SK-N-SH treated with all-trans-retinoic acid at 6 μM for 48 hours (cell line): ENCODE measurements around the gene MSANTD7.

Experiments used
- ATAC-seq: fragments of 200-7000 bp; cut with Tn5 transposase; 3 replicates; pipeline ENCODE4 v1.9.1; 2020; ENCODE audit warnings: mild to moderate bottlenecking, moderate library complexity
- ARNTL ChIP-seq: fragments of 450-650 bp; formaldehyde crosslinking; IDR thresholded peaks from 2 replicates; pipeline ENCODE4 v1.5.0; 2020; ENCODE audit warnings: low read depth, mild to moderate bottlenecking, moderate library complexity, borderline replicate concordance
- BACH2 ChIP-seq: fragments of 250-450 bp; sonication (Bioruptor Pico); IDR thresholded peaks from 2 replicates; pipeline ENCODE4 v1.9.0; 2021; ENCODE audit warnings: mild to moderate bottlenecking, borderline replicate concordance
- CREB5 ChIP-seq: fragments of 250-450 bp; sonication (Bioruptor Pico); IDR thresholded peaks from 2 replicates; pipeline ENCODE4 v1.5.1; 2020; ENCODE audit warnings: low read depth, mild to moderate bottlenecking, moderate library complexity
- CSDC2 ChIP-seq: fragments of 250-450 bp; sonication (Bioruptor Pico); IDR thresholded peaks from 2 replicates; pipeline ENCODE4 v1.5.0; 2020; ENCODE audit warnings: mild to moderate bottlenecking, moderate library complexity
- ESRRG ChIP-seq: fragments of 250-450 bp; sonication (Bioruptor Pico); IDR thresholded peaks from 2 replicates; pipeline ENCODE4 v1.6.1; 2021; ENCODE audit warnings: mild to moderate bottlenecking
- GLIS3 ChIP-seq: fragments of 250-450 bp; sonication (Bioruptor Pico); IDR thresholded peaks from 2 replicates; pipeline ENCODE4 v1.5.0; 2020; ENCODE audit warnings: mild to moderate bottlenecking, moderate library complexity
- ISL1 ChIP-seq: fragments of 250-450 bp; sonication (Bioruptor Pico); IDR thresholded peaks from 2 replicates; pipeline ENCODE4 v2.1.2; 2022; ENCODE audit warnings: mild to moderate bottlenecking, moderate library complexity
- OSR1 ChIP-seq: fragments of 250-450 bp; sonication (Bioruptor Pico); IDR thresholded peaks from 2 replicates; pipeline ENCODE4 v1.8.0; 2022; ENCODE audit warnings: moderate library complexity, mild to moderate bottlenecking, inconsistent platforms
- PATZ1 ChIP-seq: fragments of 250-450 bp; sonication (Bioruptor Pico); IDR thresholded peaks from 2 replicates; pipeline ENCODE4 v1.8.0; 2020; ENCODE audit warnings: mild to moderate bottlenecking, moderate library complexity, borderline replicate concordance
- PPARA ChIP-seq: fragments of 250-450 bp; sonication (Bioruptor Pico); IDR thresholded peaks from 2 replicates; pipeline ENCODE4 v1.5.0; 2020; ENCODE audit warnings: mild to moderate bottlenecking, borderline replicate concordance
- RARB ChIP-seq: fragments of 250-450 bp; sonication (Bioruptor Pico); IDR thresholded peaks from 2 replicates; pipeline ENCODE4 v1.8.0; 2021; ENCODE audit warnings: mild to moderate bottlenecking, moderate library complexity
- SNAI2 ChIP-seq: fragments of 250-450 bp; sonication (Bioruptor Pico); IDR thresholded peaks from 2 replicates; pipeline ENCODE4 v1.5.0; 2020; ENCODE audit warnings: mild to moderate bottlenecking, moderate library complexity
- TCF4 ChIP-seq: fragments of 250-450 bp; sonication (Bioruptor Pico); IDR thresholded peaks from 2 replicates; pipeline ENCODE4 v1.8.0; 2021; ENCODE audit warnings: mild to moderate bottlenecking, moderate library complexity, borderline replicate concordance
- TOX ChIP-seq: fragments of 250-450 bp; sonication (Bioruptor Pico); IDR thresholded peaks from 2 replicates; pipeline ENCODE4 v1.8.0; 2021; ENCODE audit warnings: mild to moderate bottlenecking, moderate library complexity, borderline replicate concordance
- TSHZ2 ChIP-seq: fragments of 250-450 bp; sonication (Bioruptor Pico); IDR thresholded peaks from 2 replicates; pipeline ENCODE4 v1.5.0; 2020; ENCODE audit warnings: mild to moderate bottlenecking, moderate library complexity
- ZC3H10 ChIP-seq: fragments of 250-450 bp; sonication (Bioruptor Pico); IDR thresholded peaks from 2 replicates; pipeline ENCODE4 v1.5.1; 2021; ENCODE audit warnings: mild to moderate bottlenecking, moderate library complexity
- ZFP30 ChIP-seq: fragments of 450-650 bp; formaldehyde crosslinking; IDR thresholded peaks from 2 replicates; pipeline ENCODE4 v1.5.0; 2022; ENCODE audit warnings: mild to moderate bottlenecking, moderate library complexity
- ZNF565 ChIP-seq: fragments of 450-650 bp; formaldehyde crosslinking; conservative IDR thresholded peaks from 2 replicates; pipeline ENCODE4 v1.5.0; 2020; ENCODE audit warnings: low read depth, mild to moderate bottlenecking, moderate library complexity
- ZNF70 ChIP-seq: fragments of 450-650 bp; formaldehyde crosslinking; IDR thresholded peaks from 2 replicates; pipeline ENCODE4 v1.5.0; 2020; ENCODE audit warnings: mild to moderate bottlenecking, moderate library complexity
- ZNF8 ChIP-seq: fragments of 450-650 bp; formaldehyde crosslinking; IDR thresholded peaks from 2 replicates; pipeline ENCODE4 v1.5.0; 2020; ENCODE audit warnings: mild to moderate bottlenecking, moderate library complexity
- TF ChIP-seq, protein P1 (sequence below): fragments of 250-450 bp; sonication (Bioruptor Pico); IDR thresholded peaks from 2 replicates; pipeline ENCODE4 v1.8.0; 2021; ENCODE audit warnings: low read depth, mild to moderate bottlenecking, moderate library complexity, borderline replicate concordance

The MSANTD7 gene

GRCh38 chr10:14822879-14823755 lies 15.0 kb upstream of the MSANTD7 start:
- no peak for TF ChIP-seq ZNF8 (CRISPR knock-in tag)
- TF ChIP-seq ZC3H10 (CRISPR knock-in tag): no peak
- 0 out of 2 replicates have a peak, but pooled peaks have one; percentile 17 for TF ChIP-seq ISL1 (CRISPR knock-in tag)
- TF ChIP-seq TCF4 (CRISPR knock-in tag): peak; percentile 86
- TF ChIP-seq CREB5 (CRISPR knock-in tag): no peak
- TF ChIP-seq PATZ1 (CRISPR knock-in tag): no peak
- TF ChIP-seq ESRRG (CRISPR knock-in tag): no peak
- TF ChIP-seq, all 23 proteins: peak for 2
- ATAC-seq: peak; percentile 81

DNA sequence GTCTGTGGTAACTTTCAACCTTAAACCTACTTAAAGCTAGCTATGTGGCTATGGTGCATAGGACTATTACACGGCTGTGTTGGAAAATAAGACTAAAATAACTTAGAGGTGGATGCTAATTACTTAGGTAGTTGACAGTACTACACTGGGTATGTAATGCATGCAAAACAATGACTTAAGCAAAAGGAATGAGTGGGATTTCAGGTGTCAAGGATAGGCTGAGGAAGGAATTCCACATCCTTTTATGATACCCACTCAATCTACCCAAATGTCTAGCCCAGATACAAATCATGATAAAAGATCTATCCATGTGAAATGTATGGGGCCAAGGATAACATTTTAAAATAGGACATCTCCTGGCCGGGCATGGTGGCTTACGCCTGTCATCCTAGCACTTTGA lies 14.1 kb upstream of the MSANTD7 start:
- no peak for ATAC-seq

More for the DNA sequence above, 14.1 kb upstream of the MSANTD7 start:
- TF ChIP-seq ISL1 (CRISPR knock-in tag) (no peak), RARB (CRISPR knock-in tag) (no peak), ZC3H10 (CRISPR knock-in tag) (no peak), GLIS3 (no peak), TOX (CRISPR knock-in tag) (no peak), TSHZ2 (no peak), ZNF565 (CRISPR knock-in tag) (no peak), ZNF8 (CRISPR knock-in tag) (no peak), SNAI2 (CRISPR knock-in tag) (no peak), CSDC2 (no peak), ZFP30 (CRISPR knock-in tag) (no peak), ZNF70 (no peak), TCF4 (CRISPR knock-in tag) (no peak), CREB5 (CRISPR knock-in tag) (no peak), ARNTL (no peak), PPARA (CRISPR knock-in tag) (no peak), OSR1 (CRISPR knock-in tag) (no peak), BACH2 (no peak)
- TF ChIP-seq, protein P1, sequence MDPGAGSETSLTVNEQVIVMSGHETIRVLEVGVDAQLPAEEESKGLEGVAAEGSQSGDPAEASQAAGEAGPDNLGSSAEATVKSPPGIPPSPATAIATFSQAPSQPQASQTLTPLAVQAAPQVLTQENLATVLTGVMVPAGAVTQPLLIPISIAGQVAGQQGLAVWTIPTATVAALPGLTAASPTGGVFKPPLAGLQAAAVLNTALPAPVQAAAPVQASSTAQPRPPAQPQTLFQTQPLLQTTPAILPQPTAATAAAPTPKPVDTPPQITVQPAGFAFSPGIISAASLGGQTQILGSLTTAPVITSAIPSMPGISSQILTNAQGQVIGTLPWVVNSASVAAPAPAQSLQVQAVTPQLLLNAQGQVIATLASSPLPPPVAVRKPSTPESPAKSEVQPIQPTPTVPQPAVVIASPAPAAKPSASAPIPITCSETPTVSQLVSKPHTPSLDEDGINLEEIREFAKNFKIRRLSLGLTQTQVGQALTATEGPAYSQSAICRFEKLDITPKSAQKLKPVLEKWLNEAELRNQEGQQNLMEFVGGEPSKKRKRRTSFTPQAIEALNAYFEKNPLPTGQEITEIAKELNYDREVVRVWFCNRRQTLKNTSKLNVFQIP (CRISPR knock-in tag): no peak
